Right renal pelvis (tissue), 4 donors: ENCODE data around the gene HCN4. TPM values are rescaled to one million over a fixed set of nuclear protein-coding genes. Genes with fewer than 3 reads are reported as not detected.
A peak's percentile ranks its signal among the peaks of the same experiment; 100 is the strongest.

ENCODE experiments used
- DNase-seq, 4 donors: peaks; one replicate each; pipeline ENCODE4 v3.0.0-alpha.2; 2013; ENCODE audit warnings: low read depth in 4 of 4, low spot score in 3 of 4, missing footprints in 1 of 4
- polyA plus RNA-seq, 4 donors: library from polyadenylated mRNA; unstranded; fragments of 120-200 nt; gene quantifications; one replicate each; pipeline ENCODE4 v1.2.1, GENCODE V29; 2013; ENCODE audit not compliant: insufficient read length in 4 of 4

HCN4 gene
- polyA plus RNA-seq, 4 donors, result 0.97 to 1.2 (median 1.1) TPM

GRCh38 chr15:73382115-73382514 lies 13.4 kb upstream of the HCN4 start:
- no peak for DNase-seq

GRCh38 chr15:73380661-73381060 lies 11.9 kb upstream of the HCN4 start:
- no peak for DNase-seq

GRCh38 chr15:73378089-73378488 lies 9.3 kb upstream of the HCN4 start:
- no peak for DNase-seq

GRCh38 chr15:73375755-73376305 lies 7.1 kb upstream of the HCN4 start:
- no peak for DNase-seq

- no peak for DNase-seq
Measured at GRCh38 chr15:73375012-73375411, 6.3 kb upstream of the HCN4 start.

GRCh38 chr15:73374604-73375003 lies 5.8 kb upstream of the HCN4 start:
- DNase-seq, result no peak

- DNase-seq, result no peak
Measured at GRCh38 chr15:73373221-73373620, 4.5 kb upstream of the HCN4 start.

GRCh38 chr15:73371812-73372211 lies 3.1 kb upstream of the HCN4 start:
- DNase-seq, result no peak

- DNase-seq, result no peak
Measured at GRCh38 chr15:73370151-73370550, 1.4 kb upstream of the HCN4 start.

- no peak for DNase-seq
Measured at GRCh38 chr15:73369154-73369694, 466 bp upstream of the HCN4 start.

GRCh38 chr15:73367624-73368300 lies 996 bp downstream of the HCN4 start:
- DNase-seq, result no peak

GRCh38 chr15:73366766-73367623 lies 1.8 kb downstream of the HCN4 start:
- DNase-seq, result no peak

GRCh38 chr15:73364070-73364469 lies 4.7 kb downstream of the HCN4 start:
- DNase-seq, result no peak

GRCh38 chr15:73362900-73363299 lies 5.9 kb downstream of the HCN4 start:
- DNase-seq, result no peak

GRCh38 chr15:73361337-73361736 lies 7.4 kb downstream of the HCN4 start:
- DNase-seq, result no peak

- DNase-seq, result no peak
Measured at GRCh38 chr15:73359651-73360050, 9.1 kb downstream of the HCN4 start.

- peak in 2 of 4 donors; percentile 37 to 47 for DNase-seq
Measured at GRCh38 chr15:73357999-73358665, 10.6 kb downstream of the HCN4 start.

GRCh38 chr15:73355612-73356265 lies 13.0 kb downstream of the HCN4 start:
- DNase-seq, result no peak

GRCh38 chr15:73354241-73354640 lies 14.5 kb downstream of the HCN4 start:
- no peak for DNase-seq

GRCh38 chr15:73353734-73354133 lies 15.0 kb downstream of the HCN4 start:
- DNase-seq, result no peak
